GM23338 (cell line): Measurements from ENCODE around the gene PARD3.

Experiments used
- CTCF ChIP-seq, 2 experiments: fragments of 200-600 bp in 1 of 2; sonication (generic) in 1 of 2; conservative IDR thresholded peaks; 2 replicates each; pipeline versions ENCODE4 v1.5.1 to v1.6.1; 2016 to 2017; ENCODE audit warnings: antibody characterized with exemption in 2 of 2, low read depth in 2 of 2, mild to moderate bottlenecking in 2 of 2, moderate library complexity in 1 of 2
- EZH2 ChIP-seq: fragments of 200-600 bp; sonication (generic); IDR thresholded peaks from one replicate; pipeline ENCODE4 v1.8.0; 2017; ENCODE audit warnings: antibody characterized with exemption, mild to moderate bottlenecking, low read depth; ENCODE audit not compliant: unreplicated experiment
- JUNB ChIP-seq: IDR thresholded peaks from one replicate; pipeline ENCODE4 v1.6.1; 2016; ENCODE audit warnings: antibody characterized with exemption; ENCODE audit not compliant: unreplicated experiment
- POLR2AphosphoS5 ChIP-seq: IDR thresholded peaks from 2 replicates; pipeline ENCODE4 v1.6.1; 2016; ENCODE audit warnings: antibody characterized with exemption, low read depth
- REST ChIP-seq: IDR thresholded peaks from one replicate; pipeline ENCODE4 v1.6.1; 2018; ENCODE audit warnings: antibody characterized with exemption; ENCODE audit not compliant: unreplicated experiment

- TF ChIP-seq JUNB, result no peak
- no peak for TF ChIP-seq EZH2
- TF ChIP-seq CTCF (conservative IDR thresholded peaks at IDR 0.05; ENCODE audit: low read depth in 2 of 2), result no peak
- no peak for TF ChIP-seq POLR2AphosphoS5
- no peak for TF ChIP-seq REST
Observed at GRCh38 chr10:34192646-34193045, 622.5 kb downstream of the PARD3 start.
